GM12878 (cell line): ENCODE measurements around the gene SCARF2. TPM values are rescaled to one million over a fixed set of nuclear protein-coding genes. Genes with fewer than 3 reads are reported as not detected.
"Not testable (repeated sequence)": the region's sequence is repeated elsewhere in the genome, so short reads cannot be mapped to it uniquely, and the experiment has no call there.

Source experiments
- ATAC-seq: fragments of 200-7000 bp; cut with Tn5 transposase; 3 replicates; pipeline ENCODE4 v1.9.1; 2020; ENCODE audit warnings: mild to moderate bottlenecking, moderate library complexity
- BruUV-seq: library from RNA; stranded (reverse); fragments of 400-500 nt; replicated peaks from 2 replicates; lab custom pipeline; 2021; lab: Mats Ljungman, UMichigan
- CTCF ChIA-PET: fragments of 300-600 bp; sonication (Branson Sonifier 250); formaldehyde crosslinking; extraction: SDS; loops from one replicate; lab custom pipeline; 2021; ENCODE audit warnings: inconsistent platforms; lab: Yijun Ruan, JAX
- POLR2A ChIA-PET: fragments of 350-600 bp; formaldehyde crosslinking; extraction: SDS; loops from one replicate; lab custom pipeline; 2021; ENCODE audit warnings: inconsistent platforms; lab: Charles Lee
- RAD21 ChIA-PET: fragments of 300-600 bp; sonication (Branson Sonifier 250); formaldehyde crosslinking; loops from one replicate; lab custom pipeline; 2023; ENCODE audit warnings: antibody characterized with exemption; ENCODE audit not compliant: unreplicated experiment; lab: Charles Lee
- SMC1A ChIA-PET: fragments of 300-600 bp; sonication (Branson Sonifier 250); formaldehyde crosslinking; loops from one replicate; lab custom pipeline; 2023; ENCODE audit not compliant: unreplicated experiment, uncharacterized antibody; lab: Charles Lee
- DNase-seq: peaks from one replicate; pipeline ENCODE4 v3.0.0-alpha.2; 2011; ENCODE audit warnings: low read depth, low spot score
- FAIRE-seq: peaks from 3 replicates; lab custom pipeline; 2011; peaks lifted over from hg19 to GRCh38; lab: Jason Lieb, UNC
- H2AFZ ChIP-seq: 2 replicates; pipeline ENCODE4 v1.6.0; 2011; ENCODE audit warnings: low read depth, low read length, control low read depth; ENCODE audit not compliant: control insufficient read depth
- H3K27ac ChIP-seq: 2 replicates; pipeline ENCODE4 v1.5.1; 2011; ENCODE audit warnings: control low read depth; ENCODE audit not compliant: control insufficient read depth, insufficient read depth
- H3K27me3 ChIP-seq, 2 experiments: replicated peaks in 1 of 2; 2 replicates each; pipeline versions ENCODE4 v1.6.0 to v1.6.1; 2011; ENCODE audit warnings: low read length in 1 of 2; ENCODE audit not compliant: control insufficient read depth in 2 of 2, insufficient read depth in 2 of 2
- H3K36me3 ChIP-seq, 2 experiments: 2 replicates each; pipeline ENCODE4 v1.5.1; 2011; ENCODE audit warnings: low read length in 1 of 2; ENCODE audit not compliant: control insufficient read depth in 2 of 2, insufficient read depth in 2 of 2
- H3K4me1 ChIP-seq: 2 replicates; pipeline ENCODE4 v1.6.1; 2011; ENCODE audit warnings: mild to moderate bottlenecking, low read length, moderate library complexity, mixed read lengths; ENCODE audit not compliant: control insufficient read depth, insufficient read depth
- H3K4me2 ChIP-seq: 2 replicates; pipeline ENCODE4 v1.6.0; 2011; ENCODE audit warnings: control low read depth; ENCODE audit not compliant: control insufficient read depth, insufficient read depth
- H3K4me3 ChIP-seq: fragments of 200-600 bp; sonication (generic); 2 replicates; pipeline ENCODE4 v1.5.1; 2016
- H3K79me2 ChIP-seq: 2 replicates; pipeline ENCODE4 v1.6.0; 2011; ENCODE audit warnings: low read length; ENCODE audit not compliant: control insufficient read depth, insufficient read depth
- H3K9ac ChIP-seq: 2 replicates; pipeline ENCODE4 v1.8.0; 2011; ENCODE audit warnings: low read length, control low read depth, mixed read lengths; ENCODE audit not compliant: control insufficient read depth, insufficient read depth
- H3K9me3 ChIP-seq: replicated peaks from 3 replicates; pipeline ENCODE4 v1.5.1; 2011; ENCODE audit warnings: mild to moderate bottlenecking, low read length; ENCODE audit not compliant: control insufficient read depth, insufficient read depth
- H4K20me1 ChIP-seq: 2 replicates; pipeline ENCODE4 v1.6.0; 2011; ENCODE audit not compliant: control insufficient read depth, insufficient read depth
- MAX ChIP-seq: IDR thresholded peaks from 2 replicates; pipeline ENCODE4 v1.6.1; 2012; ENCODE audit warnings: low read depth, low read length, improper control_type of control experiment
- POLR2A ChIP-seq: IDR thresholded peaks from 2 replicates; pipeline ENCODE4 v1.6.1; 2011; ENCODE audit warnings: low read depth, mild to moderate bottlenecking, low read length
- ZBTB11 ChIP-seq: fragments of 450-650 bp; formaldehyde crosslinking; IDR thresholded peaks from 2 replicates; pipeline ENCODE4 v1.5.0; 2022; ENCODE audit warnings: mild to moderate bottlenecking, missing genetic modification characterization
- WGBS: methylation state at CpG from one replicate; pipeline ENCODE4 v1.1.6; 2016; ENCODE audit warnings: low lambda C conversion rate; ENCODE audit not compliant: insufficient replicate concordance, insufficient coverage; ENCODE audit errors: missing lambda C conversion rate; 5-methylcytosine and 5-hydroxymethylcytosine counted together
- in situ Hi-C: fragments of 300-500 bp; cut with MboI; formaldehyde crosslinking; loops from 9 replicates; pipeline ENCODE4 v1.14.3; 2018; ENCODE audit warnings: mixed read lengths
- intact Hi-C: fragments of 100-400 bp; cut with micrococcal nuclease; formaldehyde crosslinking; loops from one replicate; pipeline ENCODE4 v1.14.2; 2022; ENCODE audit not compliant: unreplicated experiment
- polyA plus RNA-seq, 11 experiments: library from polyadenylated mRNA; depleted of rRNA in 4 of 11; unstranded in 6 of 11; stranded (reverse) in 5 of 11; fragments of >200 nt; fragmentation: Nextera tagmentation in 4 of 11; fragmentation: Illumina TruSeq in 1 of 11; extraction: Ambion mirVana in 4 of 11; extraction: Trizol in 1 of 11; gene quantifications; 1 replicate in 1 of 11; 2 replicates in 10 of 11; pipeline versions ENCODE4 v1.2.1 to v1.2.3, GENCODE V29; 2011 to 2016; ENCODE audit warnings: inconsistent platforms in 2 of 11, missing spikeins in 2 of 11, low read depth in 1 of 11
- total RNA-seq, 4 experiments: library from RNA; depleted of rRNA in 3 of 4; stranded (reverse); fragments of >200 nt in 3 of 4; fragmentation: Illumina TruSeq in 1 of 4; extraction: Trizol in 1 of 4; gene quantifications; 2 replicates each; pipeline versions ENCODE4 v1.2.1 to v1.2.3, GENCODE V29; 2013 to 2021

Gene SCARF2
- total and polyA plus RNA-seq, 10 of the 15 experiments (the other 5 are each of a cell fraction or from before 2014, with no cell fraction given) = 0.01 to 0.74 (median 0.17) TPM; not detected in 5

- no peak for TF ChIP-seq ZBTB11 (CRISPR knock-in tag)
- TF ChIP-seq POLR2A = no peak
- TF ChIP-seq MAX = no peak
Observed at GRCh38 chr22:20418211-20418788, 19.3 kb downstream of the SCARF2 start (continued).

- H3K9ac ChIP-seq, in situ Hi-C loops, DNase-seq, H3K9me3 ChIP-seq, H3K36me3 ChIP-seq, H3K4me3 ChIP-seq, H3K4me2 ChIP-seq, FAIRE-seq, H3K79me2 ChIP-seq, H3K4me1 ChIP-seq, BruUV-seq, POLR2A ChIA-PET, H2AFZ ChIP-seq, H3K27me3 ChIP-seq, H4K20me1 ChIP-seq, CTCF ChIA-PET, ATAC-seq, H3K27ac ChIP-seq: not testable (repeated sequence)
- 33% methylated on average over 3 of the region's 3 CpGs for WGBS
- SMC1A ChIA-PET = interaction anchor here (4.1 kb wide), 1 partner anchor 41 kb away, joined by 20 read pairs; no protein-coding TSS in a partner anchor
- RAD21 ChIA-PET = interaction anchor here (0.6 kb wide), 1 partner anchor 80 kb away, joined by 3 read pairs; the partner anchor contains the start of gene KLHL22
- intact Hi-C loops = loop anchor here (10.0 kb wide), 1 partner anchor 149 kb away; no protein-coding TSS in a partner anchor
Observed at GRCh38 chr22:20415699-20416098, 21.9 kb downstream of the SCARF2 start.

GRCh38 chr22:20415241-20415640 is 22.4 kb downstream of the SCARF2 start:
- H3K4me3 ChIP-seq, H3K27me3 ChIP-seq, H2AFZ ChIP-seq, CTCF ChIA-PET, H3K79me2 ChIP-seq, in situ Hi-C loops, H4K20me1 ChIP-seq, BruUV-seq, H3K9ac ChIP-seq, H3K9me3 ChIP-seq, H3K27ac ChIP-seq, FAIRE-seq, H3K4me1 ChIP-seq, H3K36me3 ChIP-seq, DNase-seq, POLR2A ChIA-PET, ATAC-seq, H3K4me2 ChIP-seq: not testable (repeated sequence)
- SMC1A ChIA-PET = interaction anchor here (4.1 kb wide), 1 partner anchor 41 kb away, joined by 20 read pairs; no protein-coding TSS in a partner anchor
- 59% methylated on average over 3 of the region's 3 CpGs for WGBS
- intact Hi-C loops = loop anchor here (10.0 kb wide), 1 partner anchor 150 kb away; no protein-coding TSS in a partner anchor
- RAD21 ChIA-PET = interaction anchor here (0.6 kb wide), 1 partner anchor 80 kb away, joined by 3 read pairs; the partner anchor contains the start of gene KLHL22
